ENCODE data around the gene MED31. TPM values are rescaled to one million over a fixed set of nuclear protein-coding genes. Genes with fewer than 3 reads are reported as not detected.

MED31 gene
- total and polyA plus RNA-seq, 2 of the 13 experiments (the other 11 are each of a cell fraction or from before 2014, with no cell fraction given) = 19.0 to 20.9 TPM

- TF ChIP-seq TAF15 (IDR thresholded peaks at IDR 0.05; ENCODE audit: low read depth, low read length, poor library complexity, severe bottlenecking) (no peak), ZNF605 (CRISPR knock-in tag; IDR thresholded peaks at IDR 0.05) (no peak; the same call in 1 of the 2 replicates), CREM (IDR thresholded peaks at IDR 0.05) (peak; percentile 94), CREM (CRISPR knock-in tag; IDR thresholded peaks at IDR 0.05) (no peak), HDAC6 (IDR thresholded peaks at IDR 0.05; ENCODE audit: low read depth, low read length) (no peak), BRD4 (CRISPR knock-in tag; IDR thresholded peaks at IDR 0.05) (peak; percentile 68), ZIK1 (CRISPR knock-in tag; IDR thresholded peaks at IDR 0.05; ENCODE audit: borderline replicate concordance, low read depth) (no peak), ZNF234 (CRISPR knock-in tag; conservative IDR thresholded peaks at IDR 0.05) (no peak), ZNF691 (CRISPR knock-in tag; IDR thresholded peaks at IDR 0.05; ENCODE audit: borderline replicate concordance, low read depth) (peak; percentile 61; the same call in 1 of the 2 replicates), MED1 (CRISPR knock-in tag; IDR thresholded peaks at IDR 0.05) (peak; percentile 99), ZNF607 (CRISPR knock-in tag; IDR thresholded peaks at IDR 0.05; ENCODE audit: borderline replicate concordance) (no peak; the same call in 1 of the 2 replicates), THAP7 (CRISPR knock-in tag; IDR thresholded peaks at IDR 0.05) (no peak), CREB3 (CRISPR knock-in tag; IDR thresholded peaks at IDR 0.05) (no peak), KLF16 (CRISPR knock-in tag; IDR thresholded peaks at IDR 0.05) (peak in 1 of 2 experiments; percentile 87; a peak in 2 of 4 replicates), TOE1 (CRISPR knock-in tag; IDR thresholded peaks at IDR 0.05) (no peak; the same call in 1 of the 2 replicates), TRIM24 (CRISPR knock-in tag; IDR thresholded peaks at IDR 0.05) (peak; percentile 81; the same call in 1 of the 2 replicates), ZSCAN5A (CRISPR knock-in tag; IDR thresholded peaks at IDR 0.05; ENCODE audit: borderline replicate concordance) (peak; percentile 83; the same call in 1 of the 2 replicates), ZNF572 (CRISPR knock-in tag; IDR thresholded peaks at IDR 0.05) (peak; percentile 57; the same call in 1 of the 2 replicates), CREB1 (IDR thresholded peaks at IDR 0.05) (no peak), CREB1 (CRISPR knock-in tag; IDR thresholded peaks at IDR 0.05) (peak; percentile 79), ZNF326 (CRISPR knock-in tag; IDR thresholded peaks at IDR 0.05; ENCODE audit: borderline replicate concordance) (no peak), ZNF276 (CRISPR knock-in tag; IDR thresholded peaks at IDR 0.05; ENCODE audit: low read depth) (peak; percentile 86; the same call in 1 of the 2 replicates), MAF1 (CRISPR knock-in tag; IDR thresholded peaks at IDR 0.05; ENCODE audit: borderline replicate concordance) (no peak), NR2F2 (IDR thresholded peaks at IDR 0.05; ENCODE audit: borderline replicate concordance, low read depth) (peak; percentile 99)
Measured at GRCh38 chr17:6699997-6700947, 48.9 kb upstream of the MED31 start (continued).

Data from HepG2 (cell line).